Activated CD4-positive, alpha-beta memory T cell treated with anti-CD3 and anti-CD28 coated beads, Interleukin-2, amount 10 ng/mL, durations not matched to agents 7 days and 5 days (primary cell): ENCODE measurements around the gene SLC5A6. TPM values are rescaled to one million over a fixed set of nuclear protein-coding genes. Genes with fewer than 3 reads are reported as not detected.

Source experiments
- CTCF ChIA-PET: fragments of 350-600 bp; sonication (Branson Sonifier 250); formaldehyde crosslinking; loops from one replicate; lab custom pipeline; 2021; ENCODE audit warnings: antibody characterized with exemption, inconsistent platforms; lab: Charles Lee
- POLR2A ChIA-PET: fragments of 350-600 bp; sonication (Branson Sonifier 250); formaldehyde crosslinking; loops from one replicate; lab custom pipeline; 2021; ENCODE audit warnings: antibody characterized with exemption; lab: Charles Lee
- DNase-seq: peaks from one replicate; pipeline ENCODE4 v3.0.0-alpha.2; 2020
- H3K27ac Mint-ChIP-seq: one replicate; pipeline ENCODE4 v1.8.0; 2021; ENCODE audit warnings: mild to moderate bottlenecking, mixed read lengths
- H3K27me3 Mint-ChIP-seq: one replicate; pipeline ENCODE4 v1.8.0; 2021; ENCODE audit warnings: mixed read lengths
- H3K36me3 Mint-ChIP-seq: one replicate; pipeline ENCODE4 v1.8.0; 2021; ENCODE audit warnings: low read depth, mixed read lengths
- H3K4me1 Mint-ChIP-seq: one replicate; pipeline ENCODE4 v1.8.0; 2021; ENCODE audit warnings: mixed read lengths
- H3K4me3 Mint-ChIP-seq: one replicate; pipeline ENCODE4 v1.8.0; 2021; ENCODE audit warnings: mild to moderate bottlenecking, mixed read lengths
- H3K9me3 Mint-ChIP-seq: one replicate; pipeline ENCODE4 v1.8.0; 2021; ENCODE audit warnings: mixed read lengths
- total RNA-seq, 2 experiments: library from RNA; stranded (reverse); gene quantifications; one replicate each; pipeline ENCODE4 v1.2.3, GENCODE V29; 2021

Gene SLC5A6
- total RNA-seq, 2 experiments from 2014 or later: 20.8 to 23.6 TPM

GRCh38 chr2:27245626-27246025 lies 33.6 kb upstream of the SLC5A6 start:
- CTCF ChIA-PET: no interaction called here
- POLR2A ChIA-PET: no interaction called here
- no peaks in the 10 kb centered on the region for H3K9me3 Mint-ChIP-seq
- peaks cover 28% of the 10 kb centered on the region for H3K36me3 Mint-ChIP-seq
- H3K27ac Mint-ChIP-seq: no peak overlapping the region
- peaks cover 4% of the 10 kb centered on the region for H3K4me1 Mint-ChIP-seq
- H3K4me3 Mint-ChIP-seq: no peak overlapping the region
- DNase-seq: no peak
- peaks cover 4% of the 10 kb centered on the region for H3K27me3 Mint-ChIP-seq

- DNase-seq: no peak
- CTCF ChIA-PET: interaction anchor here (0.6 kb wide), 1 partner anchor 48 kb away, joined by 4 read pairs; no protein-coding TSS in a partner anchor
- Mint-ChIP-seq H3K9me3 (no peaks in the 10 kb centered on the region), H3K27me3 (peaks cover 4% of the 10 kb centered on the region), H3K4me1 (peaks cover 4% of the 10 kb centered on the region), H3K4me3 (no peak overlapping the region), H3K27ac (no peak overlapping the region), H3K36me3 (peaks cover 33% of the 10 kb centered on the region)
- POLR2A ChIA-PET: no interaction called here
Observed at GRCh38 chr2:27245116-27245515, 33.0 kb upstream of the SLC5A6 start.

- H3K36me3 Mint-ChIP-seq: peaks cover 41% of the 10 kb centered on the region
Observed at GRCh38 chr2:27243391-27244130, 31.5 kb upstream of the SLC5A6 start.

GRCh38 chr2:27242614-27242951 lies 30.5 kb upstream of the SLC5A6 start:
- no peak overlapping the region for H3K27ac Mint-ChIP-seq
- H3K36me3 Mint-ChIP-seq: peaks cover 51% of the 10 kb centered on the region

More at GRCh38 chr2:27243391-27244130, 31.5 kb upstream of the SLC5A6 start:
- H3K9me3 Mint-ChIP-seq: no peaks in the 10 kb centered on the region
- no peak overlapping the region for H3K4me3 Mint-ChIP-seq
- DNase-seq: no peak
- peaks cover 4% of the 10 kb centered on the region for H3K4me1 Mint-ChIP-seq
- H3K27ac Mint-ChIP-seq: no peak overlapping the region
- CTCF ChIA-PET: no interaction called here
- peaks cover 2% of the 10 kb centered on the region for H3K27me3 Mint-ChIP-seq
- POLR2A ChIA-PET: no interaction called here

GRCh38 chr2:27241761-27242613 lies 29.9 kb upstream of the SLC5A6 start:
- Mint-ChIP-seq H3K27me3 (no peaks in the 10 kb centered on the region), H3K9me3 (no peaks in the 10 kb centered on the region), H3K4me1 (peaks cover 4% of the 10 kb centered on the region), H3K4me3 (no peak overlapping the region), H3K36me3 (peaks cover 57% of the 10 kb centered on the region), H3K27ac (no peak overlapping the region)
- ChIA-PET POLR2A (interaction anchor here (0.7 to 1.2 kb wide), 2 partner anchors 9 to 114 kb away, joined by 3 to 5 read pairs; partner anchors contain the start of gene GTF3C2), CTCF (interaction anchor here (1.1 to 1.2 kb wide), 2 partner anchors 10 to 38 kb away, joined by 3 to 4 read pairs; no protein-coding TSS in a partner anchor)
- no peak for DNase-seq

More at GRCh38 chr2:27242614-27242951, 30.5 kb upstream of the SLC5A6 start:
- CTCF ChIA-PET: no interaction called here
- Mint-ChIP-seq H3K4me1 (peaks cover 4% of the 10 kb centered on the region), H3K9me3 (no peaks in the 10 kb centered on the region), H3K27me3 (no peaks in the 10 kb centered on the region), H3K4me3 (no peak overlapping the region)
- DNase-seq: no peak
- POLR2A ChIA-PET: interaction anchor here (0.7 kb wide), 1 partner anchor 114 kb away, joined by 3 read pairs; the partner anchor contains the start of gene GTF3C2

- Mint-ChIP-seq H3K9me3 (no peaks in the 10 kb centered on the region), H3K27me3 (no peaks in the 10 kb centered on the region), H3K27ac (no peak overlapping the region), H3K4me1 (peaks cover 4% of the 10 kb centered on the region), H3K36me3 (peaks cover 67% of the 10 kb centered on the region), H3K4me3 (no peak overlapping the region)
- DNase-seq: no peak
- CTCF ChIA-PET: interaction anchor here (1.2 kb wide), 1 partner anchor 43 kb away, joined by 3 read pairs; no protein-coding TSS in a partner anchor
- POLR2A ChIA-PET: interaction anchor here (0.8 kb wide), 1 partner anchor 31 kb away, joined by 3 read pairs; no protein-coding TSS in a partner anchor
Observed at GRCh38 chr2:27240406-27240805, 28.3 kb upstream of the SLC5A6 start.

- CTCF ChIA-PET: no interaction called here
- Mint-ChIP-seq H3K36me3 (peaks cover 75% of the 10 kb centered on the region), H3K9me3 (no peaks in the 10 kb centered on the region), H3K27me3 (no peaks in the 10 kb centered on the region), H3K27ac (no peak overlapping the region), H3K4me1 (peaks cover 4% of the 10 kb centered on the region), H3K4me3 (no peak overlapping the region)
- POLR2A ChIA-PET: interaction anchor here (0.7 kb wide), 1 partner anchor 26 kb away, joined by 3 read pairs; no protein-coding TSS in a partner anchor
- no peak for DNase-seq
Observed at GRCh38 chr2:27238976-27239375, 26.9 kb upstream of the SLC5A6 start.

GRCh38 chr2:27237341-27237945 lies 25.4 kb upstream of the SLC5A6 start:
- Mint-ChIP-seq H3K27me3 (no peaks in the 10 kb centered on the region), H3K4me3 (no peak overlapping the region), H3K4me1 (peaks cover 4% of the 10 kb centered on the region), H3K36me3 (peaks cover 78% of the 10 kb centered on the region), H3K27ac (no peak overlapping the region), H3K9me3 (no peaks in the 10 kb centered on the region)
- DNase-seq: no peak
- POLR2A ChIA-PET: no interaction called here
- CTCF ChIA-PET: no interaction called here

GRCh38 chr2:27236626-27237025 lies 24.6 kb upstream of the SLC5A6 start:
- no peak overlapping the region for H3K4me3 Mint-ChIP-seq
- ChIA-PET POLR2A (interaction anchor here (2.0 kb wide), 1 partner anchor 12 kb away, joined by 5 read pairs; no protein-coding TSS in a partner anchor), CTCF (no interaction called here)
- peaks cover 81% of the 10 kb centered on the region for H3K36me3 Mint-ChIP-seq
- no peaks in the 10 kb centered on the region for H3K4me1 Mint-ChIP-seq
- H3K27ac Mint-ChIP-seq: no peak overlapping the region
- no peak for DNase-seq
- H3K9me3 Mint-ChIP-seq: no peaks in the 10 kb centered on the region
- no peaks in the 10 kb centered on the region for H3K27me3 Mint-ChIP-seq

GRCh38 chr2:27236136-27236535 lies 24.1 kb upstream of the SLC5A6 start:
- Mint-ChIP-seq H3K4me1 (no peaks in the 10 kb centered on the region), H3K4me3 (no peak overlapping the region), H3K9me3 (no peaks in the 10 kb centered on the region), H3K27me3 (no peaks in the 10 kb centered on the region), H3K36me3 (peaks cover 84% of the 10 kb centered on the region), H3K27ac (no peak overlapping the region)
- ChIA-PET CTCF (interaction anchor here (1.3 kb wide), 1 partner anchor 44 kb away, joined by 5 read pairs; no protein-coding TSS in a partner anchor), POLR2A (interaction anchor here (2.0 kb wide), 1 partner anchor 12 kb away, joined by 5 read pairs; no protein-coding TSS in a partner anchor)
- DNase-seq: no peak

- Mint-ChIP-seq H3K27me3 (no peaks in the 10 kb centered on the region), H3K4me1 (no peaks in the 10 kb centered on the region), H3K9me3 (no peaks in the 10 kb centered on the region), H3K4me3 (no peak overlapping the region), H3K36me3 (peaks cover 74% of the 10 kb centered on the region), H3K27ac (no peak overlapping the region)
- ChIA-PET POLR2A (interaction anchor here (1.4 to 1.8 kb wide), 2 partner anchors 8 to 15 kb away, joined by 4 to 5 read pairs; no protein-coding TSS in a partner anchor), CTCF (interaction anchor here (0.5 to 1.5 kb wide), 2 partner anchors 32 to 64 kb away, joined by 3 read pairs; no protein-coding TSS in a partner anchor)
- no peak for DNase-seq
Observed at GRCh38 chr2:27233341-27233740, 21.3 kb upstream of the SLC5A6 start.

GRCh38 chr2:27231921-27232320 lies 19.9 kb upstream of the SLC5A6 start:
- no peak overlapping the region for H3K4me3 Mint-ChIP-seq
- H3K27ac Mint-ChIP-seq: no peak overlapping the region
- no peaks in the 10 kb centered on the region for H3K9me3 Mint-ChIP-seq
- peaks cover 74% of the 10 kb centered on the region for H3K36me3 Mint-ChIP-seq
- ChIA-PET POLR2A (interaction anchor here (0.7 to 1.8 kb wide), 4 partner anchors 8 to 16 kb away, joined by 3 to 5 read pairs (median 4); no protein-coding TSS in a partner anchor), CTCF (interaction anchor here (0.7 to 1.4 kb wide), 4 partner anchors 10 to 270 kb away, joined by 3 to 5 read pairs (median 3); no protein-coding TSS in a partner anchor)
- no peaks in the 10 kb centered on the region for H3K4me1 Mint-ChIP-seq
- H3K27me3 Mint-ChIP-seq: no peaks in the 10 kb centered on the region
- DNase-seq: no peak
